Measurements from ENCODE around the gene JAZF1.

DNA sequence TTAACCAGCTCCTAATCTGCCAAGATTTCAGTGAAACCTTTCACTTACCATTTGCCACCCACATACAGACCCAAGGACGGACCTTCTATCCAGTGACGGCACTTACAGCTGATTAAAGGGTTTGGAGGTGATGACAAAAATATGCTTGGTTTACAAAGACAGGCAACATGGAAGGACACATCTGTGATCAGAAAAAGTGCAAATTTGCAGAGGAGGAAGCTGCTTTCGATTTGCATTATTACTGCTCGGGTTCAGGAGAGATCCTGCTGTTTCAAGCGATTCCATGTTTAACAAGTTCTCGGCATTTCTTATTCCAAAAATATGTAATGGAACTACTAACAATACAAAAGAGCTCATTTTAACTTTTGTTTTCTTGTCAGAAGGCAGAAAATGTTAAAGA lies 109.0 kb downstream of the JAZF1 start:
- TF ChIP-seq POLR2A (IDR thresholded peaks at IDR 0.05) (no peak), CTCF (IDR thresholded peaks at IDR 0.05) (no peak), POLR2AphosphoS5 (IDR thresholded peaks at IDR 0.05) (no peak), EP300 (IDR thresholded peaks at IDR 0.05) (no peak)

Data from gastroesophageal sphincter (tissue), 3 donors.